ENCODE measurements around the gene GANC.
"Not testable (repeated sequence)": the region's sequence is repeated elsewhere in the genome, so short reads cannot be mapped to it uniquely, and the experiment has no call there.

GANC gene

DNA sequence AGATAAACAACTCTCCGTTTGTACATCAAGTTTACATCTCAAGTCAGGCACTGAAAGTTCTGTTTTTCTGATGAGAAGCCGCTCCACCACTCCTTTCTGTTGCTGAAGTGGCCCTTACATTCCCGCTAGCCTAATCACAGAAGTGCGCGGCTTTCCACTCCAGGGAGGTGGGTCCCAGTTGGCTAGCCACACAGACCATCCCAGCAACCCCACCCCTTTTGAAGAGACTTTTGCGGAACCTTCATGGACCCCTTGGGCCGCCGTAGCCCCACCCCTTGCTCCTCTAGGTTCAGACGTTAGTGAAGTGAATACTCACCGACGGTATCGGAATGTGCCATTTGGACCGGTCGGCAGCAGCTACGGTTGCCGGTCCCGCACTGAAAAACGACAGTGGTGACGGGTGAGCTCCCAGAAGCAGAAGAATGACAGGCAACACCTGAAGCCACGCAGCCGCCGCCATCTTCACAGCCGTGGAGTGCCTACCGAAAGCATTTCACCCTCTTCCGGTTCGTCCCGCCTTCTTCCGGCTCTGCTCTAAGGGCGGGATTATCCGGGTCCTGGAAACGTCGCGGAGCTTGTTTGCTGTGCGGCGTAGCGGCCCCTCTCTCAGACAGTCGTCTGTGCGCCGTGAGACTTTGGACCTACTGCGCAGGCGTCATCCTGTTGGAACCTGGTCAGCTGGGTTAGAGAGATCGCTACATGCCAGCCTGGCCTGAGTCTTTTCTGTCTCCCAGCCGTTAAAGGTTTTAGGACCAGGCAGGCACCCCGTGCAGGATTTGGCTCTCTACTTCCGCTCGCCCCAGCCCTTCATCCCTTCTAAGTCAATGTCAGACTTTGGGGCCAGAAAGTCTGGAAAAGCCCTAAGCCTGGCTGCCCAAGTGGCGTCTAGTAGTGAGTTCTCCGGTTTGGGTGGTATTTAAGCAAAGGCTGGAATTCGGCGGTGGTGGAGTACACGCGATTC, at the start of gene GANC, which contains the start of gene TMEM87A:
GANC (plus strand) TSS at position 263 of the 961 bp plus-strand sequence. CDS start 1,281 bp downstream, outside the sequence.
TMEM87A (minus strand) TSS at position 495 of the 961 bp plus-strand sequence; CDS start at position 460, 35 bp downstream.
- peak; percentile 99 for DNase-seq

- DNase-seq = no peak
Observed at GRCh38 chr15:42226648-42227047, 46.4 kb upstream of the GANC start.

- DNase-seq = no peak
Observed at GRCh38 chr15:42228036-42228435, 45.0 kb upstream of the GANC start.

GRCh38 chr15:42228981-42229380, 44.0 kb upstream of the GANC start:
- not testable (repeated sequence) for DNase-seq

GRCh38 chr15:42231088-42231487, 41.9 kb upstream of the GANC start:
- no peak for DNase-seq

DNA sequence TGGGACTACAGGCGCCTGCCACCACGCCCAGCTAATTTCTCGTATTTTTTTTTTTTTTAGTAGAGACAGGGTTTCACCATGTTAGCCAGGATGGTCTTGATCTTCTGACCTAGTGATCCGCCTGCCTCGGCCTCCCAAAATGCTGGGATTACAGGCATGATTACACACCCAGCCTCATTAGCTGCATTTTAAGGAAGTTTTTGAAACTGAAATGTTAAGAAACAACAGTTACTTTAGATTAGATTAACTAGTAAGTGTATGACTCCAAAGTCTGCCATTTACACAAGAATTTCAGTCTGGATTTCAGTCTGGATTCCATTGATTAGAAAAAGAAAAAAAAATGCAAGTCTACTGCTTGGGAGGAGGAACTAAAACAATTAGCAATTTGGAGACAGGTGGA, 40.4 kb upstream of the GANC start:
- no peak for DNase-seq

GRCh38 chr15:42233107-42233506, 39.9 kb upstream of the GANC start:
- no peak for DNase-seq

DNA sequence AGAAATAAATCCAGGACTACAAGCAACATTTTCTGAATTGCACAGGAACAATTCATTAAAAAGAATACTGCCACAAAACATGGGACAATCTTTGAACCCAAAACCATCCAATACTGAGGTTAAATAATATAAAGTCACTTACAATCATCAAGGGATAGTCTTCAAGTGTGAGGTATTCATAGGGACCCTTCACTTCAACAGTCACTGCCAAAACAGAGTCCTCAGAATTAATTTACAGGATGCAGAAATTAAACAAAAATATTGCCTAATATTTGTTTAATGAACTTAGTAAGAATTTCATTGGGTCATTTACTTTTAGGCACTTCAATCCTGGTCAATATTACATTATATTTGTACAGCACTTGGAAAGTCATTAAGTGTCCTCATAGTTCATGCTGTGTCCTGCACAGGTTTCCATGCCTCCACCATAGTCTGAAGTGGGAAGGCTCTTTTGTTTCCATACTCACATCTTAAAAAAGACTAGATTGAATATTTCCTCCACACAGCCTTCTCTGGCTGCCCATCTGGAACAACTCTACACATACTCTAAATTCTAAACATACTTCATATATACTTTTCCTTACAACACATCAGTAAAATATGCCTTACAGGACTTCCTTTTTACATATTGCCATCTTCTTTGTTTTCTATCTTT, 33.3 kb upstream of the GANC start:
- DNase-seq = peak; percentile 12

DNA sequence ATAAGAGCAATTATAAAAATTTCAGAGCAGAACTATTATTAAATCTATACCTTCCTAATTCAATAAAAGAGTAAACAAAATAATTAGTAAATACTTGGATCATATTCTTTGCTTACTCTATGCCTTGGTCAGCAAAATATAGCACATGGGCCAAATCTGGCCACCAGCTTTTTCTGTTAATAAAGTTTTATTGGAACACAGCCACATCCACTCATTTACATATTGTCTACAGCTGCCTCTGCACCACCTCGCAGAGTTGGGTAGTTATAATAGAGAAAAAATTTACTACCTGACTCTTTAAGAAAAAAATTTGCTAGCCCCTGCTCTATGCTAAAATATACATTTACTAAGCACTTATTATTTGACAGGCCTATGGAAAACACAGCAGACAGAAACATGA, 32.2 kb upstream of the GANC start:
- DNase-seq = no peak

GRCh38 chr15:42253300-42253699, 19.7 kb upstream of the GANC start:
- no peak for DNase-seq

GRCh38 chr15:42264795-42265194, 8.2 kb upstream of the GANC start:
- no peak for DNase-seq

DNA sequence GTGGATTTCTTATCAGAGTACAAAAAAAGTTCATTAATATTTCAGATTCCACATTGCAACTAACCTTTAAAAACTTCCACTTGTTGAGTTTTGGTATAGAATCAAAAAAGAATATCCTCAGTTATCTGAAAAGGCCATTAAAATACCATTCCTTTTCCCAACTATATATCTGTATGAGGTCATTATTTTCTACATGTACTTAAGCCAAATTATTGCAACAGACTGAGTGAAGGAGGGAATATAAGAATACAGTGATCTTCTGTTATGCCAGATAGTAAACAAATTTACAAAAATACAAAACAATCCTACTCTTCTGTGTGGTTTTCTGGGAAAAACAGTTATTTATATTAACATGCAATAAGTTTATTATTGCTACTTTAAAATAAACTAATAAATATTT, 5.7 kb upstream of the GANC start:
- no peak for DNase-seq

GRCh38 chr15:42270551-42270950, 2.5 kb upstream of the GANC start:
- DNase-seq = no peak

DNA sequence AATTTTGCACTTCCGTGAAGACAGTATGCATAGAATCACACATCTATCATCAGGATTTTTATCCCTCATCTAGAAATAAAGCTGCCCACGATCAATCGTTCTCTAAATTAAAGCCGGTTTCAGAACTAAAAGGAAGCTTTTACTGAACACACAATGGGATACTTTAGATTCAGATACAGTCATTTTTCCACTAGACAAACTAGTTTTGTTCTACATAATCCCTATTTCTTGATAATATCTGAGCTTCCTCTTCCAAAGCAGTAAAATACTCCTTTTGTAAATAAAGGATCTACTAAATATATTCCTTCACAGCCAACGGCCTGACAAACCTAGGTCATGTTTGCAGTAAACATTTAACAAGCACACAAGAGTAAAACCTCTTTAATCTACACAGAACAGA, 2.0 kb upstream of the GANC start:
- DNase-seq = no peak

DNA sequence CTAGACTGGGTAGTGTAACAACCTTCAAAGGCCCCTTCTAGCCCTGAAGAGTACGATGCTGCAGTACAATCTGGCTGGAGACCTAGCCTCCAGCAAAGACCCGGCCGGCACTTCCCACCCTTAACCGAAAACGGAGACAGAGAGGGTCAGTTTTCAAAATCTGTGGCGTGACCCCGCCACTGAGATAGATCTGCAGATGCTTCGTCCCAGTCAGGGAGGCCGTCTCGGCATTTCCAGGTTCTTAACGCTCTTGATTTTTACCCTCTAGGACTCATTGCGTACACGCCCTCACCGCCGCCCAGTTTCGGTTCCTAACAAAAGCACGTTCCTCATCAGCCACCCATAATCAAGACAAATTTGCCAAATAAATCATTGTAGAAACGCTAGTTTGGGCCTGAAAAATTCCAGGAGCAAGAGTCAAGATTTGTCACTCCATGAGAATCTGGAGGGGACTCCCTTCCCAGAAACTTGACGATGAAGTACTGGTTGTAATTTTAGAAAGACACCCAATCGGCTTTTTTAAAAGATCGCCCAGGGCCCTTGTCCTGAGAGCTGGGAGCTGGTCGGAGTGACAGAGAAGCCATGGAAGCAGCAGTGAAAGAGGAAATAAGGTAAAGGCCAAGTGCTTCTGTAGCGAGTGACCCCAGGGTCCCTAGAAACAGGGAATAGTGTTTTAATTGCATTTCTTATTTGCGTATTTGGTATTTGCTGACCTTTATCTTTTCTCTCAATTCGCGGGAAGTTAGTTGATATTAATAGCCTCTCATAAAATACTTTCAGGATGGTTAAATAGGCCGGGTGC, 1.1 kb downstream of the GANC start:
- DNase-seq = peak; percentile 36

GRCh38 chr15:42274702-42274989, 1.6 kb downstream of the GANC start:
- no peak for DNase-seq

DNA sequence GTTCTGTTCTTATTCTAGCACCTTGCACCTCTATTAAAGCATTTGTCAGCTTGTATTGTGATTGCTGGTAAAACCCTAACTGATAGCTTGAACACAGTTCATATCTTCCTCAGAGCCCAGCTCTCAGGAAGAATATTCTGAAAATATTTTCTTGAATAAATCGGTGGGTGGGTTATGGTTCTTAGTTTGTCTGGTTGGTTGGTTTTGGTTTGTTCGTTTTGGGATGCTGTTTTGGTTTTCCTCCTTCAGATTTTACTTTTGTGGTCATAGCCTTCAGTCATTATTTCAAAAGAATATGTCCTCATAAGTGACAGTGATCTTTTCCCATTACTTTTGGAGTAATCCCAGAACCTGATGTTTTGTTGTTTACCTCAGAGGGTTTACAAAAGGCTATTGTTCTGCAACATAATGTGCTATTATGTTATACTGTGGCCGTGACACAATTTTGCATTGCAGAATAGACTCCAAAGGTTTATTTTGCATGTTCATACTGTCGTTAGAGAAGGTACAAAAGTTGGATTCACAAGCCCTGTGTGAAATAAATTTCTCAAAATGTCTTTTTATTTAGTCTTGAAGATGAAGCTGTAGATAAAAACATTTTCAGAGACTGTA, 2.9 kb downstream of the GANC start:
- no peak for DNase-seq

DNA sequence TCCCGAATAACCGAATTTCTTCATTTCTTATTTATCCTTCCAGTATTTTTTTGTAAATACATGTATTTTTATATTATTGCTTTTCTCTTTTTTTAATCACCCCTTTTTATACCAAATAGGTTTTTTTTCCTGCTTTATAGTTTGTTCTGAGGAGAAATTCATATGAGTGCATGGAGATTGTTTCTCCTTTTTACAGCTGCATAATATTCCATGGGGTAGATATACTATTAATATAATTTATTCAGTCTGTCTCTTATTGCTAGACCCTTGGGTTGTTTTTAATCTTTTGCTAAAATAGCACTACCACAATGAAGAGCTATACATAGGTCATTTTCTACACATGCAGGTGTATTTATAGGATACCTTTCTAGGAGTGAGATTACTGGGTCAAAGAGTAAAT, 3.8 kb downstream of the GANC start:
- DNase-seq = no peak

DNA sequence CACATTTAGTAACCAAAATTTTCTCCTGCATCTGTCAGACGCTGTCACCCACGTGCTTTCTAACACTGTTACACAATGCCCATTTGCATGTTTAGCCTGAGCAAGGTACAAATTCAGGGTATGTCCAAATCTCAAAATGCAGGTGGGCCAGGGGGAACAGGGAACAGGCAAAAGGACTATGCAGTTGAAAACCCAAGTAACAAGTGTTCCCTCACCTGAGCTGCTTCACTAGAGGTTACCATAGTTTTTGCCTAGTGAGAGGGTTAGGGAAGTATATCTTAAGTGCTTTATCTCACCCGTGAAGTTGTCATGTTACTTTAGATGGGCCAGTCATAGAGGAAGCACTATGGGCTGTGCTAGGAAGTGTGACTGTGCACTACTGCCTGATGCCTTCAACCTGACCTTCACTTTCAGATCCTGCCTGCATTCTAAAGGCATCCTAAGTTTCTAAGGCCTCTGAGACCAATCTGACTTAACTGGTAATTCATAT, 6.3 kb downstream of the GANC start:
- DNase-seq = no peak

DNA sequence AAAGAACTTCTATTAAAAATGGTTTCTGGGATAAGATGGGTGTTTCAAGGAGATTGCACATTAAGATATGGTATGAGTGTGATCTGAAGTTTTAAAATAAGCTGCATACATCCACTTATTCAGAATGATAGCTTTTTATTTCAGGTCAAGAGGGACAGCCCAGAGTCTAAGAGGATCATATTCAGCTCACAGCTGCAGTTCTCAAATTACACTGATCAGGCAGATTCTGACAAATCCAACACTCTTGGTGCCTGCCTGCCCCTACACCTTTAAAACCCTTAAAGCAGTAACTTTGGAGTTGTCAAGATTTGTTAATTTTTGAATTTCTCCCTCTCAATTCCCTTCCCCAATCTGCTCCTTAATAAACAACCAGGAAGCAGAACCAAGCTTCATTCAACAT, 9.3 kb downstream of the GANC start:
- no peak for DNase-seq

DNA sequence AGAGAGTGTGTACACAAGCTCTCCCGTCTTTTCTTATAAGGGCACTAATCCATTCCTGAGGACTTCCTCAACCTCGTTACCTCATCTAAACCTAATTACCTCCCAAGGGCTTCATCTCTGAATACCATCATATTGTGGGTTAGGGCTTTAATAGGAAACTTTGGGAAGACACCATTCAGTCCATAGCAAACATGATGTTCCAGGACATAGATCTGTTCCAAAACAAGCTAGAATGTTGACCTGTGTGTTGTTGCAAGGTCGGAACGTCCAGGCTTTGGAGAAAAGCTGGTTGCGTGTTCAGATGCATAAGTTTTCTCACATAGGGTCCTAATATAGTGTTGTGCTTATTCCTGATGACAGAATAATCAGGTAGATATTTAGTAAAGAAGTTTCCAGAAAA, 9.9 kb downstream of the GANC start:
- no peak for DNase-seq

DNA sequence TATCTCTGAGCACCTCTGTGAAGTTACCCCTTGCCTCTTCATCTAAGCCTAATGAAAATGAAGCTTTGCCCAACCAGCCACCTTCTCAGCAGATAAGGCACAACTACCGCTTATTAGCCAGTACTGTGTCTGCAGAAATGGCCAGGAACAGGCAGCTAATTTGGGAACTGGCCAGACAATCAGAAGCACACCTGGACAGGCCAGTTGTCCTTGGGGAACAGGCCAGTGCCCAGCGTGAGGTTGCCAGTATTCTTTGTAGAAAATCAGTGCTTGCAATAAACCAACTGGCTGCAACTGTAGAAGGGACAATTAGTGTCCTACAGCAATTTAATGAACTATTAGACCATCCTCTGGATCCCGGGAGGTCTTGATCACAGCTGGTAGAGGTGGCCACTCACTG, 10.7 kb downstream of the GANC start:
- DNase-seq = no peak

GRCh38 chr15:42284551-42284950, 11.6 kb downstream of the GANC start:
- DNase-seq = no peak
